CD8-positive, alpha-beta memory T cell (primary cell): Measurements from ENCODE around the gene GSK3A. TPM values are rescaled to one million over a fixed set of nuclear protein-coding genes. Genes with fewer than 3 reads are reported as not detected.

ENCODE experiments used
- CTCF ChIA-PET: fragments of 350-600 bp; sonication (Branson Sonifier 250); formaldehyde crosslinking; loops from one replicate; lab custom pipeline; 2021; ENCODE audit warnings: antibody characterized with exemption; lab: Charles Lee
- POLR2A ChIA-PET: fragments of 350-600 bp; sonication (Branson Sonifier 250); formaldehyde crosslinking; loops from one replicate; lab custom pipeline; 2021; ENCODE audit warnings: antibody characterized with exemption; lab: Charles Lee
- DNase-seq, 5 donors: peaks; one replicate each; pipeline versions ENCODE4 v3.0.0 to v3.0.0-alpha.2; 2020 to 2022; ENCODE audit warnings: mixed read lengths in 1 of 5
- H3K27ac ChIP-seq: one replicate; pipeline ENCODE4 v1.7.0; 2013; ENCODE audit warnings: low read depth, mild to moderate bottlenecking, low read length, moderate library complexity
- H3K27me3 ChIP-seq: 2 replicates; pipeline ENCODE4 v1.7.0; 2013; ENCODE audit warnings: low read length, mild to moderate bottlenecking; ENCODE audit not compliant: insufficient read depth, poor library complexity, severe bottlenecking
- H3K36me3 ChIP-seq: 2 replicates; pipeline ENCODE4 v1.7.0; 2013; ENCODE audit warnings: mild to moderate bottlenecking, low read length, moderate library complexity; ENCODE audit not compliant: insufficient read depth
- H3K4me1 ChIP-seq: 2 replicates; pipeline ENCODE4 v1.7.0; 2013; ENCODE audit warnings: mild to moderate bottlenecking, low read length, moderate library complexity; ENCODE audit not compliant: insufficient read depth
- H3K4me3 ChIP-seq: 2 replicates; pipeline ENCODE4 v1.7.0; 2013; ENCODE audit warnings: mild to moderate bottlenecking, low read length
- H3K9me3 ChIP-seq: 2 replicates; pipeline ENCODE4 v1.7.0; 2013; ENCODE audit warnings: mild to moderate bottlenecking, low read length
- H3K27ac Mint-ChIP-seq, 8 donors: one replicate each; pipeline ENCODE4 v1.8.0; 2020 to 2021; ENCODE audit warnings: mixed read lengths in 8 of 8, mild to moderate bottlenecking in 6 of 8, inconsistent platforms in 3 of 8, moderate library complexity in 3 of 8
- H3K27me3 Mint-ChIP-seq, 2 donors: one replicate each; pipeline ENCODE4 v1.8.0; 2020 to 2021; ENCODE audit warnings: mixed read lengths in 2 of 2, mild to moderate bottlenecking in 1 of 2, moderate library complexity in 1 of 2
- H3K36me3 Mint-ChIP-seq, 3 donors: one replicate each; pipeline ENCODE4 v1.8.0; 2020 to 2021; ENCODE audit warnings: mixed read lengths in 3 of 3, inconsistent platforms in 1 of 3, mild to moderate bottlenecking in 1 of 3
- H3K4me1 Mint-ChIP-seq, 3 donors: one replicate each; pipeline ENCODE4 v1.8.0; 2020 to 2021; ENCODE audit warnings: mixed read lengths in 3 of 3, inconsistent platforms in 1 of 3, mild to moderate bottlenecking in 1 of 3
- H3K4me3 Mint-ChIP-seq, 7 donors: one replicate each; pipeline ENCODE4 v1.8.0; 2020 to 2021; ENCODE audit warnings: mixed read lengths in 7 of 7, mild to moderate bottlenecking in 6 of 7, moderate library complexity in 4 of 7, inconsistent platforms in 2 of 7
- H3K9me3 Mint-ChIP-seq, 5 donors: one replicate each; pipeline ENCODE4 v1.8.0; 2020 to 2022; ENCODE audit warnings: mixed read lengths in 5 of 5, mild to moderate bottlenecking in 3 of 5, moderate library complexity in 2 of 5, inconsistent platforms in 1 of 5
- polyA plus RNA-seq: library from polyadenylated mRNA; unstranded; fragments of 300-500 nt; fragmentation: Illumina TruSeq; gene quantifications from one replicate; pipeline ENCODE4 v1.2.3, GENCODE V29; 2021
- total RNA-seq, 2 experiments: library from RNA; stranded (reverse); gene quantifications; one replicate each; pipeline ENCODE4 v1.2.3, GENCODE V29; 2021

The GSK3A gene
- total and polyA plus RNA-seq, 3 experiments from 2014 or later: 23.8 to 53.5 (median 52.9) TPM

DNA sequence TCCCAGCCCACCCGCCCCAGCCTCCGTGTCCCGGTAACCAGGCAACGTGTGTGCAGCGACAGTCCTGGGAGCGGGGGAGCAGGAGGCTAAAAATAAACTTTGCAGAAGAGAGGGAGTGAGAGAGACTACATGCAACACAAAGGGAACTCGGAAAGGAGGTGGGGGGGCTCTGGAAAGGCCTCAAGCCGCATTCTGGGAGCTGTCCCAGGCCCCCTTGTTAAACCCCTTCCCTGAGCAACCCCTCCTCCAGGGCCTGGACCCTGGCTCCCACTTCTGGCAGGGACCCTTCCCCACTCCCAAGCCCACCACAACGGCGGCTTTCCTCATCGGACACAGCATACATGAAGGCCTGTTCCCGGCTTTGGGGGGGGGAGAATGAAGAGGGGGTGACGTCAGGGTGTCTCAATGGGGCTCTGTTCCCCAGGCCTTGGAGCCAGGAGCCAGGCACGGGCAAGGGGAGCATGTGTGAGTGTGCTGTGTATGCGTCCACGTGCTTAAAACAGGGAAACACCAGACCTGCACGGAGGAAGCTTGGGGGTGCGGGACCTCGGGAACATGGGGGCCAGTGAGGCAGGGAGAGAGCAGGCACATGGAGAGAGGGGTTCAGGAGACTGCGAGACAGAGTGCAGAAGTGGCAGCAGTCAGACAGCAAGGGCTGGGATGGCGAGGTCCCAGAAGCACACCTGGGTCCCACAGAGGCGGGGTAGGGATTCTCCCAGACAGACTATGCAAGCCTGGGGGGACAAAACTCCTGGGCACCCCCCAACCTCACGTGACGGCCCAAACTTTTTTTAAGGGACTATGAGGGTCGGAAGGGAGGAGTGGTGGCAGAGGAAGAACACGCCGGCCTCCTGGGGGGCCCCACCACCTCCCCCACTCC lies 10.2 kb upstream of the GSK3A start:
- peaks cover 24 to 41% (median 27%) of the 10 kb centered on the region in 3 donors for H3K4me1 Mint-ChIP-seq
- no peaks in the 10 kb centered on the region for H3K9me3 ChIP-seq
- H3K36me3 ChIP-seq: no peaks in the 10 kb centered on the region
- peaks cover 0 to 9% of the 10 kb centered on the region in 2 donors for H3K27me3 Mint-ChIP-seq
- H3K27me3 ChIP-seq: no peaks in the 10 kb centered on the region
- H3K4me3 Mint-ChIP-seq: peak overlapping the region; percentile 83 to 97 (median 92)
- peak overlapping the region; percentile 81 to 98 (median 94) for H3K27ac Mint-ChIP-seq
- peak overlapping the region; percentile 73 for H3K27ac ChIP-seq
- peak overlapping the region; percentile 82 for H3K4me3 ChIP-seq
- ChIA-PET POLR2A (interaction anchor here (0.7 to 1.0 kb wide), 2 partner anchors 10 to 18 kb away, joined by 3 to 5 read pairs; partner anchors contain the start of gene GSK3A), CTCF (interaction anchor here (1.0 to 2.2 kb wide), 3 partner anchors 8 to 68 kb away, joined by 3 to 7 read pairs (median 3); no protein-coding TSS in a partner anchor)
- no peak for DNase-seq
- peaks cover 36% of the 10 kb centered on the region for H3K4me1 ChIP-seq
- peaks cover 0 to 13% (median 0%) of the 10 kb centered on the region in 3 donors for H3K36me3 Mint-ChIP-seq
- H3K9me3 Mint-ChIP-seq: peaks cover 0 to 1% (median 0%) of the 10 kb centered on the region in 5 donors

GRCh38 chr19:42251572-42252358 lies 9.4 kb upstream of the GSK3A start:
- H3K9me3 Mint-ChIP-seq: peaks cover 0 to 1% (median 0%) of the 10 kb centered on the region in 5 donors
- Histone ChIP-seq H3K4me3 (no peak overlapping the region), H3K36me3 (no peaks in the 10 kb centered on the region), H3K27me3 (no peaks in the 10 kb centered on the region), H3K27ac (no peak overlapping the region), H3K4me1 (peaks cover 36% of the 10 kb centered on the region), H3K9me3 (no peaks in the 10 kb centered on the region)
- H3K27me3 Mint-ChIP-seq: peaks cover 0 to 9% of the 10 kb centered on the region in 2 donors
- peaks cover 23 to 45% (median 26%) of the 10 kb centered on the region in 3 donors for H3K4me1 Mint-ChIP-seq
- H3K4me3 Mint-ChIP-seq: peak overlapping the region; percentile 53 to 97 (median 74)
- POLR2A ChIA-PET: interaction anchor here (1.0 kb wide), 1 partner anchor 39 kb away, joined by 3 read pairs; no protein-coding TSS in a partner anchor
- H3K27ac Mint-ChIP-seq: peak overlapping the region; percentile 63 to 96 (median 88)
- no peak for DNase-seq
- H3K36me3 Mint-ChIP-seq: peaks cover 0 to 13% (median 0%) of the 10 kb centered on the region in 3 donors
- CTCF ChIA-PET: interaction anchor here (1.0 to 2.2 kb wide), 4 partner anchors 9 to 67 kb away, joined by 3 to 8 read pairs (median 5); partner anchors contain the start of gene GSK3A

DNA sequence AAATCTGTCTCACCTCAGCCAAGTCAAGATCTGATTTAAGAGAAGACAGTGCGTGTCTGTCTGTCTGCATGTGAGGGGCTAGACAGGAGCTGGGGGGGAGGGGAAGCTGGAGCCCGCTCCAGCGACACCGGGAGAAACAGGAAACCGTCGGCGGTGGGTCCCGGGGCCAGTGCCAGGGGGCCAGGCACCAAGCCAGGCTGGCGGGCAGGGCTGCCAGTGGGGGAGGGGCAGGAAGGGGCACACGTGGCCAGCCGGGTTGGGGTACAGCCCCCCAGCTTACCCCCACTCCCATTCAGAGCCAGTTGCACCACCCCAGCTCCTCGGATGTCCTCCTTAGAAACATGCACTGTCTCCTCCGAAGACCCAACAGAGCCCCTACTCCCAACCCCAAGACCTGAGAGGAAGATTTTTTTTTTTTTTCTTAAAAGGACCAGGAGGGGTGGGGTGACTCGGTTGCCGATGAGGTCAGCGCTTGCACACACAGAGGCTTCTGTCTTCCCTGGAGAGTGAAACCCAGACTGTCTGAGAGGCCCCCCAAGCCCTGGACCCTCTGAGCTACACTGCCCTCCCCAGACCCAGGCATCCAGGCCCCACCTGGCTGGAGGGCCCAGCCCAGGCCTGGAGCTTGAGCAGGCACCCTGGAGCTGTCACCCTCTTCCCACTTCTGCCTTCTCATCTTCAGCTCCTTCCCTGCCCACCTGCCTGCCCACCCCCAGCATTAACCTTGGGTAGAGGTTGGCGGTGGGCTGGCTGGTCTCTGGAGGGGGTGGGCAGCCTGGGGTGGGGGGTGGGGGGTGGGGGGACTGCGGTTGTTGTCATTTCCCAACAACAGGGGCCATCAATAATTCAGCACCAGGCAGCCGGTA lies 8.5 kb upstream of the GSK3A start:
- Histone ChIP-seq H3K4me3 (no peak overlapping the region), H3K27ac (no peak overlapping the region), H3K4me1 (peaks cover 36% of the 10 kb centered on the region), H3K27me3 (no peaks in the 10 kb centered on the region), H3K9me3 (no peaks in the 10 kb centered on the region), H3K36me3 (no peaks in the 10 kb centered on the region)
- peaks cover 0 to 13% (median 0%) of the 10 kb centered on the region in 3 donors for H3K36me3 Mint-ChIP-seq
- peak overlapping the region in 6 of 8 donors; percentile 29 to 96 (median 74) for H3K27ac Mint-ChIP-seq
- H3K9me3 Mint-ChIP-seq: peaks cover 0 to 1% (median 0%) of the 10 kb centered on the region in 5 donors
- H3K4me1 Mint-ChIP-seq: peaks cover 19 to 40% (median 21%) of the 10 kb centered on the region in 3 donors
- no peak for DNase-seq
- CTCF ChIA-PET: interaction anchor here (0.7 to 2.2 kb wide), 5 partner anchors 8 to 141 kb away, joined by 3 to 8 read pairs (median 3); partner anchors contain the start of gene GSK3A
- H3K27me3 Mint-ChIP-seq: peaks cover 0 to 5% of the 10 kb centered on the region in 2 donors
- POLR2A ChIA-PET: interaction anchor here (0.5 to 1.0 kb wide), 3 partner anchors 31 to 476 kb away, joined by 3 to 4 read pairs (median 3); no protein-coding TSS in a partner anchor
- H3K4me3 Mint-ChIP-seq: peak overlapping the region in 4 of 7 donors; percentile 26 to 72 (median 32)

DNA sequence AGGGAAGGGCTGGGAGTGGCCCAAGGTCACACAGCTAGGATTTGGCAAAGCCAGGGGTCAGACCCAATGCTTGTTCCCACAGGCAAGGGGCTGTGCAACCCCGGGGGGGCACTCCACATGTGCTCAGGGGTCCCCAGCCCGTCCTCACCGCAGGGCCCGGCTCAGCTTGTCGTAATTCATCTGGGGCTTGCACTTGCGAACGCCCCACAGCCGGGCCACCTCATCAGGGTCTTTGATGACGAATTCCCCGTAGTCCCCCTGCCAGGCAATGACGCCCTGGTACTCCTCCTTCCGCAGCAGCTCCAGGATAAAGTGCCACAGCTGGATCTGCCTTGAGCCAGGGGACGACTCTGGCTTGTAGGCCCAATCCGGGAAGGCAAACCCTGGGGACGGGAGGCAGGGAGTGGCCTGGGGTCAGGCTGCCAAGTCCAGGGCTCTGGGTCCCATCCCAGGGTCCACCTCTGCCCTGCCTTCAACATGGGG lies 7.8 kb upstream of the GSK3A start:
- peaks cover 0 to 1% (median 0%) of the 10 kb centered on the region in 5 donors for H3K9me3 Mint-ChIP-seq
- H3K27ac Mint-ChIP-seq: peak overlapping the region in 5 of 8 donors; percentile 17 to 79 (median 47)
- peaks cover 30% of the 10 kb centered on the region for H3K4me1 ChIP-seq
- no peaks in the 10 kb centered on the region for H3K36me3 ChIP-seq
- peaks cover 0 to 5% of the 10 kb centered on the region in 2 donors for H3K27me3 Mint-ChIP-seq
- ChIA-PET CTCF (interaction anchor here (0.7 to 2.2 kb wide), 3 partner anchors 7 to 140 kb away, joined by 3 to 8 read pairs (median 7); partner anchors contain the start of gene GSK3A), POLR2A (interaction anchor here (0.5 to 0.9 kb wide), 2 partner anchors 32 to 475 kb away, joined by 3 to 4 read pairs; no protein-coding TSS in a partner anchor)
- no peaks in the 10 kb centered on the region for H3K9me3 ChIP-seq
- H3K27ac ChIP-seq: no peak overlapping the region
- peaks cover 0 to 13% (median 1%) of the 10 kb centered on the region in 3 donors for H3K36me3 Mint-ChIP-seq
- DNase-seq: no peak
- H3K4me1 Mint-ChIP-seq: peaks cover 16 to 41% (median 22%) of the 10 kb centered on the region in 3 donors
- H3K4me3 Mint-ChIP-seq: peak overlapping the region in 1 of 7 donors; percentile 14
- H3K27me3 ChIP-seq: no peaks in the 10 kb centered on the region
- no peak overlapping the region for H3K4me3 ChIP-seq

DNA sequence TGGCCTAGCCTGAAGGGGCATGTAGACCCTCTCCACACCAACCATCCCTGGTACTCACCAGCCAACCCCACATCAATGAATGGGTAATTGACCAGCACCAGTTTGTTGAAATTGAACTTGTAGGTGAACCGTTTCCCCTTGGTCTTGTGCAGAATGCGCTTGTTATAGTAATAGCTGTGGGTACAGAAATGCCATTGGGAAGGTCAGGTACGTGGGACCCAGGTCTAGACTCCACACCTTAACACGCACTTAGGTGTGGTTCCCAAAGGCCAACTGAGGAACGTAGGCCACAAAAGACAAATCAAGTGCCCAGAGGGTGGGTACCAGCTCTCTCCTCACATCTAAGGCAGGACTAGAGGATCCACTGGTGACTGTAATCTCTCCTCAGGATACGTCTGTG lies 7.4 kb upstream of the GSK3A start:
- Mint-ChIP-seq H3K4me3 (peak overlapping the region in 2 of 7 donors; percentile 14 to 44), H3K36me3 (peaks cover 0 to 13% (median 1%) of the 10 kb centered on the region in 3 donors), H3K4me1 (peaks cover 21 to 45% (median 26%) of the 10 kb centered on the region in 3 donors), H3K27ac (peak overlapping the region in 6 of 8 donors; percentile 4 to 79 (median 56)), H3K27me3 (peaks cover 0 to 5% of the 10 kb centered on the region in 2 donors), H3K9me3 (peaks cover 0 to 1% (median 0%) of the 10 kb centered on the region in 5 donors)
- Histone ChIP-seq H3K36me3 (no peaks in the 10 kb centered on the region), H3K4me1 (peaks cover 34% of the 10 kb centered on the region), H3K27me3 (no peaks in the 10 kb centered on the region), H3K4me3 (no peak overlapping the region), H3K9me3 (no peaks in the 10 kb centered on the region), H3K27ac (no peak overlapping the region)
- DNase-seq: no peak
- POLR2A ChIA-PET: no interaction called here
- CTCF ChIA-PET: no interaction called here

- Mint-ChIP-seq H3K27me3 (peaks cover 0 to 5% of the 10 kb centered on the region in 2 donors), H3K4me3 (peak overlapping the region in 1 of 7 donors; percentile 40), H3K4me1 (peaks cover 26 to 51% (median 31%) of the 10 kb centered on the region in 3 donors), H3K9me3 (peaks cover 0 to 1% (median 0%) of the 10 kb centered on the region in 5 donors), H3K36me3 (peaks cover 0 to 16% (median 1%) of the 10 kb centered on the region in 3 donors), H3K27ac (peak overlapping the region in 1 of 8 donors; percentile 64)
- Histone ChIP-seq H3K27ac (no peak overlapping the region), H3K27me3 (no peaks in the 10 kb centered on the region), H3K9me3 (no peaks in the 10 kb centered on the region), H3K4me3 (no peak overlapping the region), H3K4me1 (peaks cover 35% of the 10 kb centered on the region), H3K36me3 (no peaks in the 10 kb centered on the region)
- CTCF ChIA-PET: no interaction called here
- DNase-seq: no peak
- POLR2A ChIA-PET: no interaction called here
These were observed 6.8 kb upstream of the GSK3A start for GRCh38 chr19:42249149-42249750.
